Prostate gland (tissue), 2 donors: ENCODE measurements around the gene FAM184B. TPM values are rescaled to one million over a fixed set of nuclear protein-coding genes. Genes with fewer than 3 reads are reported as not detected.

Experiments
- DNase-seq: peaks from one replicate; pipeline ENCODE4 v3.0.0-alpha.2; 2019; ENCODE audit warnings: low spot score
- H3K27ac ChIP-seq, 2 donors: fragments of 200-600 bp; sonication (generic); 2 replicates each; pipeline ENCODE4 v1.5.1; 2017 to 2019
- H3K27me3 ChIP-seq: fragments of 200-600 bp; sonication (generic); replicated peaks from 2 replicates; pipeline ENCODE4 v1.5.1; 2019; ENCODE audit not compliant: insufficient read depth
- H3K36me3 ChIP-seq, 2 donors: fragments of 200-600 bp; sonication (generic); 1 replicate in 1 of 2; 2 replicates in 1 of 2; pipeline versions ENCODE4 v1.5.1 to v1.8.1; 2017 to 2019
- H3K4me1 ChIP-seq: fragments of 200-600 bp; sonication (generic); replicated peaks from 2 replicates; pipeline ENCODE4 v1.5.1; 2019
- H3K4me3 ChIP-seq, 2 donors: fragments of 200-600 bp; sonication (generic); 2 replicates each; pipeline ENCODE4 v1.5.1; 2017 to 2019
- H3K9me3 ChIP-seq: fragments of 200-600 bp; sonication (generic); 2 replicates; pipeline ENCODE4 v1.5.1; 2017
- POLR2A ChIP-seq: fragments of 450-650 bp; IDR thresholded peaks from one replicate; pipeline ENCODE4 v1.6.1; 2016; ENCODE audit warnings: antibody characterized with exemption, mild to moderate bottlenecking
- POLR2AphosphoS5 ChIP-seq: sonication (generic); formaldehyde crosslinking; IDR thresholded peaks from one replicate; pipeline ENCODE4 v1.6.1; 2017; ENCODE audit warnings: antibody characterized with exemption
- WGBS: methylation state at CpG from one replicate; pipeline ENCODE4 v1.1.5; 2018; 5-methylcytosine and 5-hydroxymethylcytosine counted together
- intact Hi-C: fragments of 100-400 bp; cut with DNase I; formaldehyde crosslinking; loops from one replicate; pipeline ENCODE4 v1.14.2; 2022
- total RNA-seq, 2 donors: library from RNA; depleted of rRNA; stranded (reverse); fragments of >200 nt; gene quantifications; one replicate each; pipeline ENCODE4 v1.1.0, GENCODE V29; 2016
- TF ChIP-seq, protein P1 (sequence below), 4 experiments: fragments of 200-600 bp in 2 of 4; fragments of 450-650 bp in 2 of 4; sonication (generic) in 2 of 4; IDR thresholded peaks; 1 replicate in 3 of 4; 2 replicates in 1 of 4; pipeline ENCODE4 v1.5.1; 2016 to 2019; ENCODE audit warnings: antibody characterized with exemption in 4 of 4, mild to moderate bottlenecking in 2 of 4, moderate library complexity in 2 of 4

Gene FAM184B
- total RNA-seq, 2 donors from 2014 or later: 0.09 to 0.34 TPM

DNA sequence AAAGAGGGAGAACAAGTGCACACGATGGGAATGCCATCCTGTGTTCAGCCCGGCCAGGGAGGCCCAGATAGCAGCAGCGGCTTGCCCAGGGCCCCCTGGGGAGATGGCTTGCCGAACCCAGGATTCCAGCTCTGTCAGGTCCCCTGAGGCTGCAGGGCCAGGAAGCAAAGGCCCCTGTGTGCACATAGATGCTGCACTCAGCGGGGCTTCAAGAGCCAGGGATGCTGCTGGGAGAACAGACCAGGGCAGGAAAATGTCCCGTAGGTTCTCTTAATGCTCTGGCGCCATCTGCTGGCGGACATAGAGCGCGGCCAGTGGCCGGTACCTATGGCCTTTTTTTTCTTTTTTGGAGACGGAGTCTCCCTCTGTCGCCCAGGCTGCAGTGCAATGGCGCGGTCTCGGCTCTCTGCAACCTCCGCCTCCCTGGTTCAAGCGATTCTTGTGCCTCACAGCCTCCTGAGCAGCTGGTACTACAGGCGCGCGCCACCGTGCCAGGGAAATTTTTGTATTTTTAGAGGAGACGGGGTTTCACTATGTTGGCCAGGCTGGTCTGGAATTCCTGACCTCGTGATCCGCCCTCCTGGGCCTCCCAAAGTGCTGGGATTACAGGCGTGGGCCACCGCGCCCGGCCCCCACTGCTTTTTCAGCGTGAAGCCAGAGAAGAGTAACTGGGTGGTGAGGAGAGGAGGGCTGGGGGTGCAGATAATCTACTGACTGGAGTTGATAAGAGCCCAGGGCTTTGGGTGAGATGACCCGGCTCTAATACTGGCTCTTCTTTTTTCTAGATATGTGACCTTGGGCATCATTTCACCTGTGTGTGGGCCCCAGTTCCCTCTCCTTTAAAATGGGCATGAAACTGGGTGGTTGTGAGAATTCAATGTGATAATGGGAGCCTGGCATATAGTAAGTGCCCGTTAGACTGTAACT lies 144.5 kb downstream of the FAM184B start:
- no peak overlapping the region for H3K4me3 ChIP-seq
- H3K36me3 ChIP-seq: no peaks in the 10 kb centered on the region
- no peak overlapping the region for H3K27ac ChIP-seq
- H3K9me3 ChIP-seq: no peaks in the 10 kb centered on the region
- no peaks in the 10 kb centered on the region for H3K4me1 ChIP-seq
- intact Hi-C loops: loop anchor here (2.0 kb wide), 1 partner anchor 88 kb away; no protein-coding TSS in a partner anchor
- H3K27me3 ChIP-seq: no peaks in the 10 kb centered on the region
- 65% methylated on average over 32 of the region's 32 CpGs for WGBS
- peak; percentile 61 for DNase-seq
- no peak for TF ChIP-seq POLR2A
- TF ChIP-seq, protein P1, sequence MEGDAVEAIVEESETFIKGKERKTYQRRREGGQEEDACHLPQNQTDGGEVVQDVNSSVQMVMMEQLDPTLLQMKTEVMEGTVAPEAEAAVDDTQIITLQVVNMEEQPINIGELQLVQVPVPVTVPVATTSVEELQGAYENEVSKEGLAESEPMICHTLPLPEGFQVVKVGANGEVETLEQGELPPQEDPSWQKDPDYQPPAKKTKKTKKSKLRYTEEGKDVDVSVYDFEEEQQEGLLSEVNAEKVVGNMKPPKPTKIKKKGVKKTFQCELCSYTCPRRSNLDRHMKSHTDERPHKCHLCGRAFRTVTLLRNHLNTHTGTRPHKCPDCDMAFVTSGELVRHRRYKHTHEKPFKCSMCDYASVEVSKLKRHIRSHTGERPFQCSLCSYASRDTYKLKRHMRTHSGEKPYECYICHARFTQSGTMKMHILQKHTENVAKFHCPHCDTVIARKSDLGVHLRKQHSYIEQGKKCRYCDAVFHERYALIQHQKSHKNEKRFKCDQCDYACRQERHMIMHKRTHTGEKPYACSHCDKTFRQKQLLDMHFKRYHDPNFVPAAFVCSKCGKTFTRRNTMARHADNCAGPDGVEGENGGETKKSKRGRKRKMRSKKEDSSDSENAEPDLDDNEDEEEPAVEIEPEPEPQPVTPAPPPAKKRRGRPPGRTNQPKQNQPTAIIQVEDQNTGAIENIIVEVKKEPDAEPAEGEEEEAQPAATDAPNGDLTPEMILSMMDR (IDR thresholded peaks at IDR 0.05): peak; percentile 74 to 85 (median 80)

DNA sequence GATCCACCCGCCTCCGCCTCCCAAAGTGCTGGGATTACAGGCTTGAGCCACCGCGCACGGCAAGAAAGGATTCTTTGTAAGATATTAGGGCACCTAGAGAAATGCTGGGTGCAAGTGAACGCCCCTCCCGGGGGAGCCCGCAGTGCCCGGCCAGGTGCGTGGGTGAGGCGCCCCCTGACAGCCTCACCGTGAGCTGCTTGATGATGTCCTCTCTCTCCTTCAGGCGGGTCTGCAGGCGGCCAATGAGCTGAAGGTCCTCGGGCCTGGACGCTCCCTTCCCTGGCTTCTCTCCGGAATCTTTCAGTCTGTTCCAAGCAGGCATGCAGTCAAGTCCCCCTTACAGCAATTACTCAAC lies 145.1 kb downstream of the FAM184B start:
- intact Hi-C loops: loop anchor here (2.0 kb wide), 1 partner anchor 88 kb away; no protein-coding TSS in a partner anchor
- H3K27me3 ChIP-seq: no peaks in the 10 kb centered on the region
- H3K9me3 ChIP-seq: no peaks in the 10 kb centered on the region
- TF ChIP-seq POLR2AphosphoS5: no peak
- TF ChIP-seq POLR2A: no peak
- TF ChIP-seq, protein P1 (IDR thresholded peaks at IDR 0.05): no peak
- H3K4me3 ChIP-seq: no peak overlapping the region
- H3K4me1 ChIP-seq: no peaks in the 10 kb centered on the region
- WGBS: 86% methylated on average over 17 of the region's 17 CpGs
- no peak overlapping the region for H3K27ac ChIP-seq
- no peaks in the 10 kb centered on the region for H3K36me3 ChIP-seq
- DNase-seq: no peak

DNA sequence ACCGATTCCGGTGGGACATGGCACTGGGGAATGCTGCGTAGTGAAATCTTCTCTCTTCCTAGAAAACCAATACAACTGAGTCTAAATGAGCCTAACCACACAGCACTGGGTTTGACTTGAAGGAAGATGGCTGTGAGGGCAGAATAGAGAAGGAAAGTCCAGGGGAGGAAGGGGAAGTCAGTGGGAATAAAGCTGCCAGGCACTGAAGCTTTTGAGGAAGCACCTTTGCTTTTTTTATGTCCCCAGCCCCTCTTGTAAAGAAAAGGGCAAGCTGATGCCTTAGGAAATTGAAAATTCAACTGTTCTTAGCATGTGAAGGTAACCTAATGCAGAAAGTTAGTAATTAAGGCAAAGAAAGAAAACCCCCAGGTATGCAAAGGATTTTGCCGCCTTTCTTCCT lies 146.4 kb downstream of the FAM184B start:
- H3K4me3 ChIP-seq: no peak overlapping the region
- no peak for DNase-seq
- H3K27ac ChIP-seq: no peak overlapping the region
- no peak for TF ChIP-seq POLR2A
- TF ChIP-seq POLR2AphosphoS5: no peak
- TF ChIP-seq, protein P1 (IDR thresholded peaks at IDR 0.05): no peak
- no peaks in the 10 kb centered on the region for H3K27me3 ChIP-seq
- H3K9me3 ChIP-seq: no peaks in the 10 kb centered on the region
- H3K4me1 ChIP-seq: no peaks in the 10 kb centered on the region
- no peaks in the 10 kb centered on the region for H3K36me3 ChIP-seq
- 97% methylated on average over 4 of the region's 4 CpGs for WGBS
- intact Hi-C loops: no loop called here

DNA sequence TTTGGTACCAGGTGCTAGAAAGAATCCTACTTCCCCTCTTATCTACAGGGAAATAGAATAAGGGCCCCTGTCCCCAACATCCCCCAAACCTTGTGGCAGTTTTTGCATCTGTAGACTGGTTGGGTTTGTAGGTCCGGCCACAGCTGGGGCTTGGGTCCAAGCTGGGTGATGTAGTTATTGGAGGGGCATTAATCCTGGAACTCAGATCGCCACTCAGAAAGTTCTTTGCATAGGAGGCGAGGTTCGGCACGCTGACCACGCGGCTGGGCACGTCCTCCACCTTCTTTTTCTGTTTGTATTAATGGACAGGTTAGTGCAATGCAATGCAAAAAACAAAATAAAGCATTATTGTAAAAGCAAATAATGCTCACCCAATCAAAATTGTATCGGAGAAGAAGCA lies 147.8 kb downstream of the FAM184B start:
- TF ChIP-seq, protein P1 (IDR thresholded peaks at IDR 0.05): no peak
- TF ChIP-seq POLR2A (no peak), POLR2AphosphoS5 (no peak)
- no peak for DNase-seq
- no peaks in the 10 kb centered on the region for H3K9me3 ChIP-seq
- H3K36me3 ChIP-seq: no peaks in the 10 kb centered on the region
- H3K4me1 ChIP-seq: no peaks in the 10 kb centered on the region
- intact Hi-C loops: no loop called here
- H3K4me3 ChIP-seq: no peak overlapping the region
- WGBS: 94% methylated on average over 9 of the region's 9 CpGs
- no peak overlapping the region for H3K27ac ChIP-seq
- H3K27me3 ChIP-seq: no peaks in the 10 kb centered on the region

DNA sequence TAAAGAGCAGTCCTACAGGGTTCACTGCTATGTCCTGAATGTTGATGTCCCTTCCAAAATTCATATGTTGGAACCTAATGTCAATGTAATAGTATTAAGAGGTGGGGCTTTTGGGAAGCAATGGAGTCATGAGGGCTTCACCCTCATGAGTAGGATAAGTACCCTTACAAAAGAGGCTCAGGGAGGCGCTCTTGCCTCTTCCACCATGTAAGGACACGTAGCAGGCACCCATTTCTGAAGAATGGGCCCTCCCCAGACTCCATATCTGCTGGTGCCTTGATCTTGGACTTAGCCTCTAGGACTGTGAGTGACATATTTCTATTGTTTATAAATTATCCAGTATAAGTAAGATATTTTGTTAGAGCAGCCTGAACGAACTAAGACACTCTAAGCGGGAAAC lies 151.2 kb downstream of the FAM184B start:
- Histone ChIP-seq H3K9me3 (no peaks in the 10 kb centered on the region), H3K27ac (no peak overlapping the region), H3K4me1 (no peaks in the 10 kb centered on the region), H3K27me3 (no peaks in the 10 kb centered on the region), H3K36me3 (peaks cover 5 to 10% of the 10 kb centered on the region in 2 donors), H3K4me3 (no peak overlapping the region)
- DNase-seq: no peak
- intact Hi-C loops: no loop called here
- WGBS: 95% methylated on average over 4 of the region's 4 CpGs
- TF ChIP-seq POLR2AphosphoS5 (no peak), POLR2A (no peak)
